Measurements from ENCODE around the gene BICDL1.
A peak's percentile ranks its signal among the peaks of the same experiment; 100 is the strongest.
"Not testable (repeated sequence)": the region's sequence is repeated elsewhere in the genome, so short reads cannot be mapped to it uniquely, and the experiment has no call there.

The BICDL1 gene, protein sequence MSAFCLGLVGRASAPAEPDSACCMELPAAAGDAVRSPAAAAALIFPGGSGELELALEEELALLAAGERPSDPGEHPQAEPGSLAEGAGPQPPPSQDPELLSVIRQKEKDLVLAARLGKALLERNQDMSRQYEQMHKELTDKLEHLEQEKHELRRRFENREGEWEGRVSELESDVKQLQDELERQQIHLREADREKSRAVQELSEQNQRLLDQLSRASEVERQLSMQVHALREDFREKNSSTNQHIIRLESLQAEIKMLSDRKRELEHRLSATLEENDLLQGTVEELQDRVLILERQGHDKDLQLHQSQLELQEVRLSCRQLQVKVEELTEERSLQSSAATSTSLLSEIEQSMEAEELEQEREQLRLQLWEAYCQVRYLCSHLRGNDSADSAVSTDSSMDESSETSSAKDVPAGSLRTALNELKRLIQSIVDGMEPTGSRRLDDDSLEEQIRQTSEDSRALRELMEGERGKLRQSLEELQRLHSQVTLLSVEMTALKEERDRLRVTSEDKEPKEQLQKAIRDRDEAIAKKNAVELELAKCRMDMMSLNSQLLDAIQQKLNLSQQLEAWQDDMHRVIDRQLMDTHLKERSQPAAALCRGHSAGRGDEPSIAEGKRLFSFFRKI

GRCh38 chr12:119988472-119989360, at the start of gene BICDL1:
Gene BICDL1, plus strand, starts transcription at chr12:119989236. Its CDS starts 633 bp downstream, at chr12:119989869.
- peak; percentile 97 for DNase-seq

DNA sequence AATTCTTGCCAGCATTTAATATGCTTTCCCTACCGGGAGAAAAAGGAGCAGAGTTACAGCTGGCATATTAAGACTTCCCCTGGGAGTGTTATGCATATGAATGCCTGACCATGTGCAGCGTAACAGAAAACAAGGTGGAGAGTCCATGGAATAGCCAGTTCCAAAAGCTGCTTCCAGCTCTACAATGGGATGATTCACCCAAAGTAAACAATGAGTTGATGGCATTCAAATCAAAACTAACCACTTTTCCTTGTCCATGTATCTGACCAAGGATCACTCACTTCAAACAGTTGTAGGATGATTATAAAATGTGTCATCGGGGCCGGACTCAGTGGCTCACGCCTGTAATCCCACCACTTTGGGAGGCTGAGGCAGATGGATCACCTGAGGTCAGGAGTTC, 48.1 kb upstream of the BICDL1 start:
- DNase-seq: no peak

DNA sequence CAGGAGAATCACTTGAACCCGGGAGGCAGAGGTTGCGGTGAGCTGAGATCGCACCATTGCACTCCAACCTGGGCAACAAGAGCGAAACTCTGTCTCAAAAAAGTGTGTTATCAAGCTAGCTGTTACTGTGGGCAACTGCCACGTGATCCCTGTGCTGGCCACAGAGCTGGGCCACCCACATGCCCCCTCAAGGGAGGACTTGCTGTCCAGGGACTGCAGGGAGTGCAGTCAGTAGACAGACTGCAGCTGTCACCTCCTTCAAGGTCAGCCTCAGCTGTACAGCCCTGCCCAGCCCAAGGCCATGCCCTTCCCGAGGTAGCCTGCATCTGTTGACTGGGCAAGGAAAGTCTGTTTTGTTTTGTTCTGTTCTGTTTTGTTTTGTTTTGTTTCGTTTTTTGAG, 46.6 kb upstream of the BICDL1 start:
- DNase-seq: no peak

GRCh38 chr12:119946213-119946612, 42.8 kb upstream of the BICDL1 start:
- no peak for DNase-seq

DNA sequence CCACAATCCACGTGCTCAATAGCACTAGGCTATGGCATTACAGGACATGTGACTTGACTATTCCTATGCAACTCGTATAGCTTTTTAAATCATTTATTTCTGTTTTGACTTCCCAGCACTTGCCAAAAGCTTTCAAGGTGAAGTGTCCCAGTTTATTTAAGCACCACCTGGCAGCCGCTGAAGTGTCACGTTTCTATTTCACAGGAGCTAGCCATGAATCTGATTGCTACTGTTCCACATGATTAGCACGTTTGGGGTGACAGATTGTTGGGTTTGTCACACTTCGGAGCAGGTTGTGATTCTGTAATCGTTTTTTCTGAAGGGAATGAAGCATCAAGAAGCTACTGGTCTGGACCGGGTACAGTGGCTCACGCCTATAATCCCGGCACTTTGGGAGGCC, 39.9 kb upstream of the BICDL1 start:
- DNase-seq: no peak

- no peak for DNase-seq
Measured at GRCh38 chr12:119949594-119949993, 39.4 kb upstream of the BICDL1 start.

GRCh38 chr12:119956047-119956446, 33.0 kb upstream of the BICDL1 start:
- no peak for DNase-seq

- DNase-seq: no peak
Measured at GRCh38 chr12:119957135-119957534, 31.9 kb upstream of the BICDL1 start.

DNA sequence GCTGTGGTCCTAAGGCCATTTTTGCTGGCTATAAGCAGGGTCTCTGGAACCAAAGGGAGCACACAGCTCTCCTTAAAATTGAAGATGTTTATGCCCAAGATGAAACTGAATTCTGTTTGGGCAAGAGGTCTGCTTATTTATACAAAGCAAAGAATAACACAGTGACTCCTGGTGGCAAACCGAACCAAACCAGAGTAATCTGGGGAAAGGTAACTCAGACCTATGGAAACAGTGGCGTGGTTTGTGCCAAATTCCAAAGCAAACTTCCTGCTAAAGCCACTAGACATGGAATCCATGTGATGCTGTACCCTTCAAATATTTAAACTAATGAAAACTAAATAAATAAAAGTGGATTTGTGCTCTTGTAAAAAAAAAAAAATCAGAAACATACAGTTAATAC, 29.6 kb upstream of the BICDL1 start:
- DNase-seq: no peak

DNA sequence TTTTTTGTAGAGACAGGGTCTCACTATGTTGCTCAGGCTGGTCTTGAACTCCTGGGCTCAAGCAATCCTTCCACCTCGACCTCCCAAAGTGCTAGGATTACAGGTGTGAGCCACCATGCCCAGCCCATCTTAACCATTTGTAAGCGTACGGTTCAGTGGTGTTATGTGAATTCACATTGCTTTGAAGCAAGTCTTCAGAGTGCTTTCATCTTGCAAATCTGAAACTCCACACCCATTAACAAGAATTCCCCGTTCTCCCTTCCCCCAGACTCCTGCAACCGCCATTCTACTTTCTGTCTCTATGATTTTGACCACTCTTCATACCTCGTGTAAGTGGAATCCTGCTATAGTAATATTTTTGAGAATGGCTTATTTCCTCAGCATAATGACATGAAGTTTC, 24.9 kb upstream of the BICDL1 start:
- no peak for DNase-seq

- no peak for DNase-seq
Measured at GRCh38 chr12:119964929-119965328, 24.1 kb upstream of the BICDL1 start.

DNA sequence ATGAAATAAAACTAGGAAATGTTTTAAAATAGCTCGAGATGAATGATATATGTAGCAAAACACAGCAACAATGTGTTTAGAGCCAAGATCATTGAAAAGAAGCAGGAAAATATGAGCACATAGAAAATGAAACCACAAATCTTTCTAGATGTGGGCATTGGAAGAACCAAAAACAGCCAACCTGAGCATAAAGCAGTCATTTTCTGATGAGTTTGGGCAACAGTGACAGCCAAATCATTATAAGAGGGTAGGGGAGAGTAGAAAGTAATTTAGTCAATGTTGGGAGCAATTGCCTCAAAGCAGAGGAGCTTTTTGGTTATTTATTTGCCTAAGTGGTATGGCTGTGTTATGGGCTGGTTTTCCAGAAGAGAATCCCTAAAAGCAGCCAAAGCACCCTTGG, 8.8 kb upstream of the BICDL1 start:
- DNase-seq: no peak

GRCh38 chr12:119980702-119981101, 8.3 kb upstream of the BICDL1 start:
- DNase-seq: not testable (repeated sequence)

DNA sequence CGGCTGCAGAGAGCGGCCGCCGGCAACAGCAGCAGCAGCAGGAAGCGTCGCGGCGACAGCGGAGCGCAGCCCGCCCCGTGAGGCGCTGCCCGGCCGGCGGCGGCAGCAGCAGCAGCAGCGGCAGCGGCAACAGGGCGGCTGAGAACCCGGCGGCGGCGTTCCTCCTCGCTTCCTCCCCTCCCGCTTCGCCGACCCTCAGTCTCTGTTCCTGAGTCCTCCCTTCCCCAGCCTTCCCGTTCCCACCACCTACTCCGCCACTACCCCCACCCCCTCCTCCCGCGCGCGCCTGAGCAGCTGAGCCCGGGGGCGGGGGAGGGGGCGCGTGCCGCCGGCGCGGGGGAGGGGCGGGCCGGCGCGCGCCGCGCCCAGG, 310 bp downstream of the BICDL1 start:
- no peak for DNase-seq

GRCh38 chr12:119989731-119990381, 820 bp downstream of the BICDL1 start:
- DNase-seq: peak; percentile 49

DNA sequence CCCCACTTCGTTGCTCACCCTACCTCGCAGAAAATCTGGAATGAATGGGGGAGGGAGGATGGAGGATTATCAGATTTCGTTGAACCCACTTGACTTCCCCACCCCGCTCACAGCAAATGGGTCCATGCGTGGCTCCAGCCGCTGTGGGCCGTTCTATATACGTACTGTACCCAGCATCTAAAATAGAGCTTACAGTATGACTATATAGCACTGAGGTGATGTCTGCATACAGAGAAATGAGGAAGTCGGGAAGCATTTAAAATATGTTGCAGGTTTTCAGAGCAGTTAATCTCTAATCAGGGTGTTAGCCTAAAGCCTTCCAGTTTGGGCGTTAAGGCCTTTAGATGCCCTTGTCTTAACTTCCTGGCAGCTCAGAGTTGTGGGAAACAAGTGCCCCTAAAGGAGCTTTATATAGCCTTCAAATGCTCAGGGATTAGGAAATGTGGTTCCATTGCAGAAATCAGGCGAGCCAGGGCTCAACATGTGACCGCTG, 1.4 kb downstream of the BICDL1 start:
- no peak for DNase-seq

DNA sequence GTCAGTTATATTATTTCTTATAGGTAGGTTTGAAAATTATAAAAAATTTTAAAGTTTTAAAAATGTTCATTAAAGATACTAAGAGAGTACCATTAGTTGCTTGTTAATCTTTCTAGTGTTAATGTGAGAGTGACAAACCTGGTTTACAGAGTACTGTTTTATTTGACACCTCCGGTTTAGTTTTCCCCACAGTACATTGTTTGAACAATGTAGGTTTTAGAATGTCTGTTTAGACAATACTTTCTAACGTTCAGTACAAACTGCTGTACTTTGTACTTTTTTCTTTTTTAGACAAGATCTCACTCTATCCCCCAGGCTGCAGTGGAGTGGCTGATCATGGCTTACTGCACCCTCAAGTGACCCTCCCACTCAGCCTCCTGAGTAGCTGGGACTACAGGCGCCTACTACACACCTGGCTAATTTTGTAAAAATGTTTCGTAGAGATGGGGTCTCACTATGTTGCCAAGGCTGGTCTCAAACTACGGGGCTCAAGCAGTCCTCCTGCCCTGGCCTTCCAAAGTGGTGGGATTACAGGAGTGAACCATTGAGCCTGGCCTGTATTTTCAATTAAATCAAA, 3.2 kb downstream of the BICDL1 start:
- DNase-seq: no peak

GRCh38 chr12:119994892-119995658, 6.0 kb downstream of the BICDL1 start:
- no peak for DNase-seq

GRCh38 chr12:119996417-119996816, 7.4 kb downstream of the BICDL1 start:
- no peak for DNase-seq

- DNase-seq: no peak
Measured at GRCh38 chr12:119998471-119999245, 9.6 kb downstream of the BICDL1 start.

DNA sequence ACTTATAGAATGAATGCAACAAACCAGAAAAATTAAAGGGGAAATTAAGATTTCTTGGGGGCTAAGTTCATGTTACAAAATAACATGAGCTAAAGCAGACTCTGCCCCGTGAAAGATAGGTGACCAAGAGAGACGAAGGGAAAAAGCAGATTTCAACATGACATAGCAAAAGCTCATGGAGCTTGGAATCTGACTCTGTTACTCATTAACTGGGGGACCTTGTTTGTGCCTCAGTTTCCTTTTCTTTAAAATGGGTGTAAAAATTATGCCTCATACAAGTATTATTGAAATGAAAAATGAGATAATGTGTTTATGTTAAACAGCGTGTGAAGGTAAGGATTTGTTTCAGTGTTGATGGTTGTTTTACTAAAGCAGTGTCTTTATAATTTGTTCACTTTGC, 11.5 kb downstream of the BICDL1 start:
- DNase-seq: no peak
